ENCODE data around the gene URAD.
"Not testable (repeated sequence)": the region's sequence is repeated elsewhere in the genome, so short reads cannot be mapped to it uniquely, and the experiment has no call there.

The URAD gene

GRCh38 chr13:27969866-27970229 lies 18.6 kb downstream of the URAD start:
- DNase-seq = no peak

DNA sequence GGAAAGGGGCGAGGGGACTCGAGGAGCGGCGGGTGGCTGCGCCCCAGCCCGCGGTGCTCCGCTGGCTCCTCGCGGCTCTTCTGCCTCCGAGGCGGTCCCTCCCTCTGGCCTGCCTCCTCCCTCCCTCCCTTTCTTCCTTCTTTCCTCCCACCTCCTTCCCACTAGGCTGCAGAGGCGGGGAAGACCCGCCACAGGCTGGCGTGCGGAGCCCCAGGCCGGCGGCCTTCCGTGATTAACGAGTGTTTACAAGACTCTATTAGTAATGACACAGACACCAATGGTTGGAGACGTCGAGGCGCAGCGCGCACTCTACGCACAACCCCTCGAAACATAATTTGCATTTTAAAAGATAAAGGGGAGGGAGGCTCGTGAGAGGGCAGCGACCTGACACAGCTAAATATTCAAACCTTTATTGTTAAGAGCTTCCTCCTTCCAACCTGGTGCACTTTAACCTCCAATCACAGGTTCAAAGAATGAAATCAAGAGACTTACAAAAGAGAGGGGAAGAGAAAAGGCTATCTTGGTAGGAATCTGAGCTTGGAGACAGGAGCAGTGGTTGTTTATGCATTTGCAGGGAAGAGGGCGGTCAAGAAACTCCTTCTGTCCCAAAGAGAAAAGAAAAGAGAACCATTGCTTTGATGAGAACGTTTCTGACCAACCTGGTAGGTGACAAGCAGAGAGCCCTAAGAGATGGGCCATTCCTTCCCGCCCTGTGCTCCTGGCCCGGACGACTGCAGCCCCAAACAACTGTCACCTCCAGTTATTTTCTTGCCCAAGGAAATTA lies 19.2 kb downstream of the URAD start, which contains the start of gene CDX2:
Gene CDX2 (minus strand): TSS at position 234 of the 784 bp plus-strand sequence. CDS start 309 bp downstream, outside the sequence.
- DNase-seq = no peak

- no peak for DNase-seq
Measured at GRCh38 chr13:27968316-27969081, 20.0 kb downstream of the URAD start.

- no peak for DNase-seq
Measured at GRCh38 chr13:27967736-27968315, 20.7 kb downstream of the URAD start.

- DNase-seq = no peak
Measured at GRCh38 chr13:27967203-27967735, 21.2 kb downstream of the URAD start.

- DNase-seq = no peak
Measured at GRCh38 chr13:27966641-27967202, 21.8 kb downstream of the URAD start.

GRCh38 chr13:27965740-27966640 lies 22.5 kb downstream of the URAD start:
- no peak for DNase-seq

- no peak for DNase-seq
Measured at GRCh38 chr13:27965343-27965739, 23.2 kb downstream of the URAD start.

DNA sequence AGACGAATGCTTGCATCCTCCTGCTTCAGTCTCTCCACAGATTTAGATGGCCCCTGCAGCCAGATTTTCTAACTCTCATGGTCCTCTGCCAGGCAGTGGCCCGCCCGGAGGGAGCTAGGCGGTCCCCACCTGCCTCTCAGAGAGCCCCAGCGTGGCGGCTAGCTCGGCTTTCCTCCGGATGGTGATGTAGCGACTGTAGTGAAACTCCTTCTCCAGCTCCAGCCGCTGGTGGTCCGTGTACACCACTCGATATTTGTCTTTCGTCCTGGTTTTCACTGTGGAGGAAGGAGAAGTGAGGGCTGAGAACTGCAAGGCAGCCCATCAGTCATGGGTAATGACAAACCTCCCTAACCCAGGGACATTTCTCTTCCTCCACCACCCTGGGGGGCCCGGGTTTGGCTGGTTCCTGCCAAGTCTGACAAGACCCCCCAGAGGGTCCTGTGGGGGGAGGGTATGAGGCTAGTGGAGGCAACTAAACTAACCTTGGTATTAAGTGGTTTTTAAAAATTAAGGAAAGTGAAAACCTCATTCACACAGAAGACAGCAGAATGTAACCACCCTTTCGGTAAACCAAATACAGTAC lies 23.7 kb downstream of the URAD start:
- no peak for DNase-seq

DNA sequence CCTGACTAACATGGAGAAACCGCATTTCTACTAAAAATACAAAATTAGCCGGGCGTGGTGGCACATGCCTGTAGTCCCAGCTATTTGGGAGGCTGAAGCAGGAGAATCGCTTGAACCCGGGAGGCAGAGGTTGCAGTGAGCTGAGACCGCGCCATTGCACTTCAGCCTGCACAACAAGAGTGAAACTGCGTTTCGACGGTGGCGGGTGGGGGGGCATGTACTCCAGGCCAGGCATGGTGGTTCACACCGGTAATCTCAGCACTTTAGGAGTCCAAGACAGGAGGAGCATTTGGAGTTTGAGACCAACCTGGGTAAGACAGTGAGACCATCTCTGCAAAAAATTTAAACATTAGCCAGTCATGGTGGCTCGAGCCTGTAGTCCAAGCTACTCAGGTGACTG lies 24.3 kb downstream of the URAD start:
- DNase-seq = not testable (repeated sequence)

- no peak for DNase-seq
Measured at GRCh38 chr13:27963491-27963890, 25.0 kb downstream of the URAD start.

DNA sequence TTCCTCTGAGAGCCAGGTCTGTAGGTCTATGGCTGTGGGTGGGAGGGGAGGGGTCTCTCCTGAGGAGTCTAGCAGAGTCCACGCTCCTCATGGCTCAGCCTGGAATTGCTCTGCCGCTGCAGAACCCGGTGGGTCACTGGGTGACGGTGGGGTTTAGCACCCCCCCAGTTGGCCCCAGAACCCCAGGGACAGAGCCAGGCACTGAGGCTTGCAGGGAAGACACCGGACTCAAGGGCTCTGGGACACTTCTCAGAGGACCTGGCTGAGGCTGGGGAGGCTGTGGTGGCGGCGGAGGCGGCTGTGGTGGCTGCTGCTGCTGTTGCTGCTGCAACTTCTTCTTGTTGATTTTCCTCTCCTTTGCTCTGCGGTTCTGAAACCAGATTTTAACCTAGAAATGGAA lies 25.5 kb downstream of the URAD start:
- no peak for DNase-seq

GRCh38 chr13:27962128-27962841 lies 26.2 kb downstream of the URAD start:
- no peak for DNase-seq

GRCh38 chr13:27961227-27962085 lies 27.0 kb downstream of the URAD start:
- DNase-seq = no peak

DNA sequence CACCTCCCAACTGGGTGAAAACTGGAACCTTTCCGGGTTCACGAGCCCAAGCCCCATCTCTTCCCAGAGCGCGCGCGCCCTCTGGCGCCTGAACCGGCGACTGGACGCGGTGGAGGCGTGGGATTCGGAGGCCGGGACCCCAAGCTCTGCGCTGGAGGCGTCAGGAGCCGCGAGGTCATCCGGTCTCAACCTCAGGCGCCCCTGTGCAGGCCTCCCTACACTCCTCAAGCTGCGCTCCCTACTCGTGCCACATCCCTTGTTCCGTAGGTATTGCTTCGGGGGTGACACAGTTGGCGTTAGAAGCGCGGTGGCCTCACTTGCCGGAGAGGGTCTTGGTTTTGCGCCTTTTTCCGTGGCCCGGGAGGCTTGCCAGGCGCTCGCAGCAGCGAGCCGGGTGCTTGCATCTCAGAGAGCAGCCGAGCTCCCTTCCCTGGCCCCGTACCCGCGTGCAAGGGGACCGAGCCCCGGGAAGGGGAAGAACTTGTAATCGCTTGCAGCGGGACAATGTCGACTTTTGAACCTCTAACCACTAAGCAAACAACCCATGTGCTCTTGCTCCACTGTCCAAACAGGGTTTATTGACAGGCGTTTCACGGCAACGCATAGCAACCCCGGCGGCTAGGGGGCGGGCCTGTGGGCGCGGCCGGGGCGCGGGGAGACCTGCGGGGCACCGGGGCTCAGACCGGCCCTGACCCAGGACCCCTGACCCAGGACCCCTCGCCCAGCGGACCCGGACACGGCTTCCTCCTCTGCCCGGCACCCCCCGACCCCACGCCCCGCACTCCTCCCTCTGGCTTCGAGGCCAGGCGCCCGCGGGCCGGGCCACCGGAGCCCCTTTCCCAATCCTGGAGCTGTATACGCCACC lies 27.9 kb downstream of the URAD start:
- peak; percentile 3 for DNase-seq

DNA sequence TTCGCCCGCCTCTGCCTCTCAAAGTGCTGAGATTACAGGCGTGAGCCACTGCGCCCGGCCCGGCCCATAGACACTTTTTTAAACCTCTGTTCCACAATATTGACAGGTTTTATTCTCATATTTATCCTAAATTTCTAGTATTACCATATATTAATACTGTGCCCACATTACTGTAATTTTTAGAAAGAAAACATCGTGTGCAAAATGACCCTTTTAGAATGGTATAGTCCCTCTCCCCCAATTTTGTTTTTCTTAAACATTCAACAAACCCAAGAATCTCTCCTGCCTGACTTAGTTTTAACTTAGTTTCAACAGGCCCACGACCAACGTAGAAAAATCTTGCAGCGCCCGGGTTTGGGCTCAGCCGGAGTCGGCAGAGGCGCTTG lies 28.5 kb downstream of the URAD start:
- no peak for DNase-seq

- DNase-seq = no peak
Measured at GRCh38 chr13:27956576-27957300, 31.8 kb downstream of the URAD start.

DNA sequence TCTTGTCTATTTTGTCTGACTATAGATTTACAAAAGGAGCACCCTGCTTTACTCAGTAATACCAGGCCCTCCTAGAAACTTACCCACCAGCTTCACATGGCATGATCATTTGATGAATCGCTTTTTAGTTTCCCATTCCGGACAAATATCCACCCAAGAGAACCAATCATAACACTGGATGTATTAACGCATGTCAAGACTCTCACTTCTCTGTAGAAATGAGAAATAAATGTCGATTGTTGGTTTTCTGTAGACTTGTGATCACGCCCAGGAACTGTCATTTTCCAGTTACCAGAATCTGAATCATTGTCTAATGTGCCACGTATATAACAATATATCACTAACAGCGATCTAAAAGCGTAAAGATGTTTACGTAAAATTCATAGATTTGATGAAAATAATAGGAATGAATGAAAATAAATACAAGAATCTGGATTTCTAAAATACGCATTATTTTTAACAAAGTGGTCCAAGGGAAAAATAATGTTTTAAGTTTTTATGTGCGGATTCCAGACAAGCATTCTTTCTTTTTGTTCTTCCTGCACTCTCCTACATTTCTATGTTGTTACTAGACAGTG lies 33.4 kb downstream of the URAD start:
- no peak for DNase-seq
